Measurements from ENCODE around the gene VWF. TPM values are rescaled to one million over a fixed set of nuclear protein-coding genes. Genes with fewer than 3 reads are reported as not detected.

Gene VWF
- total and polyA plus RNA-seq, 2 donors (not counting 3 experiments of a cell fraction or from before 2014, with no cell fraction given): 1,041 to 2,328 TPM

DNA sequence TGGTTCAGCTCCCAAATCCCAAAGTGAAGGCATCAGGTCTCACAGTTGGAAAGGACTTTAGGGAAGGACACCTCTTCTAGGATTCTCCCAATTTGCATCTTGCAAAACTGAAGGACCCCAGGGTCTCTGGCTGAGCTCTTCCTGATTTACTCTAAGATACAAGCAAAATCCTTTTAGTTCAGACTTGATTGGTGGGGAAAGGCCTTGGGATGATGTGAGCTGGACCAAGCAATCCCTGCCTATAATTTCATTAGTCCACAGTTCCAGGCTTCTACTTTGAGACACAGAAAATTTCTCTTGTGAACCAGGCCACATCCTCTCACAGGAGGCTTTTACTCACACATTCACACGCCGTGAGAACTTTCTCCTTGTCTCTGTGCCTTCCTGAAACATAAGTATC is 23.6 kb upstream of the VWF start:
- Histone ChIP-seq H2AFZ (ENCODE audit: low read depth, low read length) (peak overlapping the region; percentile 21), H4K20me1 (replicated peaks; ENCODE audit: control insufficient read depth, extremely low read depth, insufficient read depth, low read length) (no peaks in the 10 kb centered on the region), H3K9me1 (replicated peaks; ENCODE audit: control insufficient read depth, extremely low read depth, insufficient read depth, low read length) (no peaks in the 10 kb centered on the region), H3K4me1 (ENCODE audit: control insufficient read depth, extremely low read depth, insufficient read depth, low read length) (peaks cover 18% of the 10 kb centered on the region), H3K27ac (ENCODE audit: insufficient read depth, low read depth, low read length) (peak overlapping the region; percentile 25), H3K4me2 (ENCODE audit: insufficient read depth, low read length) (no peak overlapping the region), H3K4me3 (replicated peaks in 1 of 3; ENCODE audit: insufficient read depth in 1 of 3, low read depth in 1 of 3, low read length in 3 of 3) (no peak overlapping the region), H3K27me3 (ENCODE audit: control insufficient read depth in 2 of 2, insufficient read depth in 2 of 2, low read length in 2 of 2) (no peaks in the 10 kb centered on the region), H3K79me2 (ENCODE audit: control insufficient read depth, insufficient read depth, low read length) (no peaks in the 10 kb centered on the region), H3K9ac (replicated peaks; ENCODE audit: extremely low read depth, insufficient read depth, low read length) (no peak overlapping the region), H3K36me3 (ENCODE audit: control insufficient read depth in 2 of 2, extremely low read depth in 1 of 2, insufficient read depth in 2 of 2, low read length in 2 of 2) (no peaks in the 10 kb centered on the region), H3K9me3 (replicated peaks; ENCODE audit: control insufficient read depth, insufficient read depth, low read length) (no peaks in the 10 kb centered on the region)
- no TSS peak for BruUV-seq (replicated peaks)
- intact Hi-C loops (cut with micrococcal nuclease): no loop called here
- dilution Hi-C loops (cut with MboI; ENCODE audit: extremely low pct_ligation_motif_present, low sequenced_read_pairs): no loop called here
- FAIRE-seq (no peak), DNase-seq (ENCODE audit: low read depth, low spot score) (no peak)
- ChIA-PET POLR2A (no interaction called here), CTCF (no interaction called here)
- no peak for TF ChIP-seq FOS (IDR thresholded peaks at IDR 0.05; ENCODE audit: borderline replicate concordance, insufficient read depth, low read length)
- TF ChIP-seq POLR2A (IDR thresholded peaks at IDR 0.05; ENCODE audit: low read depth, low read length): no peak
- no peak for TF ChIP-seq JUN (IDR thresholded peaks at IDR 0.05; ENCODE audit: borderline replicate concordance, insufficient read depth, insufficient read length, low read depth)
- TF ChIP-seq MYC (IDR thresholded peaks at IDR 0.05; ENCODE audit: low read depth, low read length): no peak
- no peak for TF ChIP-seq POLR2AphosphoS5 (IDR thresholded peaks at IDR 0.05; ENCODE audit: insufficient read depth, low read depth, low read length)
- no peak for TF ChIP-seq GATA2 (IDR thresholded peaks at IDR 0.05; ENCODE audit: insufficient read depth, insufficient read length, low read depth, low read length)
- TF ChIP-seq, protein P1, sequence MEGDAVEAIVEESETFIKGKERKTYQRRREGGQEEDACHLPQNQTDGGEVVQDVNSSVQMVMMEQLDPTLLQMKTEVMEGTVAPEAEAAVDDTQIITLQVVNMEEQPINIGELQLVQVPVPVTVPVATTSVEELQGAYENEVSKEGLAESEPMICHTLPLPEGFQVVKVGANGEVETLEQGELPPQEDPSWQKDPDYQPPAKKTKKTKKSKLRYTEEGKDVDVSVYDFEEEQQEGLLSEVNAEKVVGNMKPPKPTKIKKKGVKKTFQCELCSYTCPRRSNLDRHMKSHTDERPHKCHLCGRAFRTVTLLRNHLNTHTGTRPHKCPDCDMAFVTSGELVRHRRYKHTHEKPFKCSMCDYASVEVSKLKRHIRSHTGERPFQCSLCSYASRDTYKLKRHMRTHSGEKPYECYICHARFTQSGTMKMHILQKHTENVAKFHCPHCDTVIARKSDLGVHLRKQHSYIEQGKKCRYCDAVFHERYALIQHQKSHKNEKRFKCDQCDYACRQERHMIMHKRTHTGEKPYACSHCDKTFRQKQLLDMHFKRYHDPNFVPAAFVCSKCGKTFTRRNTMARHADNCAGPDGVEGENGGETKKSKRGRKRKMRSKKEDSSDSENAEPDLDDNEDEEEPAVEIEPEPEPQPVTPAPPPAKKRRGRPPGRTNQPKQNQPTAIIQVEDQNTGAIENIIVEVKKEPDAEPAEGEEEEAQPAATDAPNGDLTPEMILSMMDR (IDR thresholded peaks at IDR 0.05; ENCODE audit: extremely low read depth in 1 of 2, insufficient read depth in 1 of 2, low read depth in 1 of 2, low read length in 2 of 2): no peak
- TF ChIP-seq EZH2 (IDR thresholded peaks at IDR 0.05; ENCODE audit: borderline replicate concordance, low read depth, low read length, severe bottlenecking): no peak
- no peak for TF ChIP-seq MAX (IDR thresholded peaks at IDR 0.05; ENCODE audit: insufficient read depth, insufficient read length)

All from endothelial cell of umbilical vein (primary cell).